ENCODE data around the gene RADIL. TPM values are rescaled to one million over a fixed set of nuclear protein-coding genes. Genes with fewer than 3 reads are reported as not detected.
A peak's percentile ranks its signal among the peaks of the same experiment; 100 is the strongest.

Gene RADIL
- total and polyA plus RNA-seq, 8 donors = 6.2 to 14.7 (median 9.4) TPM

- Histone ChIP-seq H3K27me3 (no peaks in the 10 kb centered on the region), H3K27ac (no peak overlapping the region), H3K36me3 (no peaks in the 10 kb centered on the region), H3K9me3 (no peaks in the 10 kb centered on the region), H3K4me1 (no peaks in the 10 kb centered on the region), H3K4me3 (no peak overlapping the region)
- DNase-seq (no peak), ATAC-seq (no peak)
- no peak for TF ChIP-seq CTCF (IDR thresholded peaks at IDR 0.05)
- intact Hi-C loops (cut with DNase I) = no loop called here
Measured at GRCh38 chr7:4854916-4855315, 28.6 kb downstream of the RADIL start.

GRCh38 chr7:4851459-4852422 lies 31.8 kb downstream of the RADIL start:
- Histone ChIP-seq H3K36me3 (no peaks in the 10 kb centered on the region), H3K4me1 (no peaks in the 10 kb centered on the region), H3K27me3 (no peaks in the 10 kb centered on the region), H3K9me3 (no peaks in the 10 kb centered on the region), H3K27ac (no peak overlapping the region), H3K4me3 (no peak overlapping the region)
- intact Hi-C loops (cut with DNase I) = no loop called here
- ATAC-seq = no peak
- DNase-seq = no peak
- no peak for TF ChIP-seq CTCF (IDR thresholded peaks at IDR 0.05)

- H3K4me3 ChIP-seq = no peak overlapping the region
- H3K36me3 ChIP-seq = no peaks in the 10 kb centered on the region
- intact Hi-C loops (cut with DNase I) = no loop called here
- no peaks in the 10 kb centered on the region for H3K9me3 ChIP-seq
- H3K27me3 ChIP-seq = no peaks in the 10 kb centered on the region
- no peak for DNase-seq
- no peak for ATAC-seq
- no peak overlapping the region for H3K27ac ChIP-seq
- no peaks in the 10 kb centered on the region for H3K4me1 ChIP-seq
- no peak for TF ChIP-seq CTCF (IDR thresholded peaks at IDR 0.05)
Measured at GRCh38 chr7:4850262-4850795, 33.2 kb downstream of the RADIL start.

- Histone ChIP-seq H3K9me3 (no peaks in the 10 kb centered on the region), H3K4me1 (no peaks in the 10 kb centered on the region), H3K27ac (no peak overlapping the region), H3K36me3 (no peaks in the 10 kb centered on the region), H3K27me3 (no peaks in the 10 kb centered on the region), H3K4me3 (no peak overlapping the region)
- DNase-seq = no peak
- peak in 1 of 2 donors; percentile 25 for TF ChIP-seq CTCF (IDR thresholded peaks at IDR 0.05)
- peak; percentile 88 for ATAC-seq
- intact Hi-C loops (cut with DNase I) = no loop called here
Measured at GRCh38 chr7:4849390-4849789, 34.1 kb downstream of the RADIL start.

GRCh38 chr7:4845740-4846142 lies 37.8 kb downstream of the RADIL start:
- ATAC-seq = peak; percentile 47
- H3K4me3 ChIP-seq = no peak overlapping the region
- no peak for TF ChIP-seq CTCF (IDR thresholded peaks at IDR 0.05)
- H3K27ac ChIP-seq = no peak overlapping the region
- H3K27me3 ChIP-seq = no peaks in the 10 kb centered on the region
- DNase-seq = peak in 1 of 4 donors; percentile 22
- intact Hi-C loops (cut with DNase I) = no loop called here
- H3K36me3 ChIP-seq = no peaks in the 10 kb centered on the region
- H3K4me1 ChIP-seq = no peaks in the 10 kb centered on the region
- no peaks in the 10 kb centered on the region for H3K9me3 ChIP-seq

Measured in left lung (tissue), 10 donors.